Right lobe of liver (tissue), 6 donors: Measurements from ENCODE around the gene KIFC3. TPM values are rescaled to one million over a fixed set of nuclear protein-coding genes. Genes with fewer than 3 reads are reported as not detected.

Source experiments
- ATAC-seq, 4 donors: fragments of 200-7000 bp; cut with Tn5 transposase; one replicate each; pipeline ENCODE4 v1.9.1; 2020; ENCODE audit warnings: mild to moderate bottlenecking in 4 of 4, moderate library complexity in 4 of 4
- DNase-seq, 3 donors: peaks; one replicate each; pipeline ENCODE4 v3.0.0-alpha.2; 2020
- H3K27ac ChIP-seq, 3 donors: fragments of 200-600 bp; one replicate each; pipeline ENCODE4 v1.8.0; 2022
- H3K27me3 ChIP-seq, 2 donors: fragments of 200-600 bp; one replicate each; pipeline ENCODE4 v1.8.0; 2022
- H3K36me3 ChIP-seq, 4 donors: fragments of 200-600 bp; sonication (generic) in 1 of 4; one replicate each; pipeline versions ENCODE4 v1.5.1 to v1.8.0; 2017 to 2022; ENCODE audit warnings: control low read depth in 1 of 4
- H3K4me1 ChIP-seq, 4 donors: fragments of 200-600 bp; sonication (generic) in 1 of 4; one replicate each; pipeline versions ENCODE4 v1.5.1 to v1.8.0; 2017 to 2022; ENCODE audit warnings: control low read depth in 1 of 4
- H3K4me3 ChIP-seq, 3 donors: fragments of 200-600 bp; one replicate each; pipeline ENCODE4 v1.8.0; 2022
- H3K9me3 ChIP-seq, 4 donors: fragments of 200-600 bp; sonication (generic) in 1 of 4; one replicate each; pipeline versions ENCODE4 v1.5.1 to v1.8.0; 2017 to 2022; ENCODE audit warnings: control low read depth in 1 of 4
- POLR2A ChIP-seq: fragments of 450-650 bp; IDR thresholded peaks from one replicate; pipeline ENCODE4 v1.6.1; 2017; ENCODE audit warnings: antibody characterized with exemption, mild to moderate bottlenecking
- WGBS: methylation state at CpG from one replicate; pipeline ENCODE4 v1.1.6; 2018; ENCODE audit warnings: low coverage, low lambda C conversion rate; ENCODE audit not compliant: insufficient coverage; ENCODE audit errors: missing lambda C conversion rate; 5-methylcytosine and 5-hydroxymethylcytosine counted together
- intact Hi-C, 2 donors: fragments of 100-400 bp; cut with DNase I; formaldehyde crosslinking; loops; one replicate each; pipeline versions ENCODE4 v1.11.2 to v1.14.1; 2022
- total RNA-seq, 6 experiments: library from RNA; depleted of rRNA in 2 of 6; stranded (reverse); fragments of >200 nt in 2 of 6; fragmentation: NEBNext Ultra II Directional in 3 of 6; extraction: Animal tissue kit (Norgen Biotek cat#: 25700) in 3 of 6; gene quantifications; one replicate each; pipeline versions ENCODE4 v1.1.0 to v1.2.4, GENCODE V29; 2016 to 2023
- TF ChIP-seq, protein P1 (sequence below), 4 donors: fragments of 200-600 bp in 3 of 4; fragments of 450-650 bp in 1 of 4; IDR thresholded peaks; one replicate each; pipeline versions ENCODE4 v1.5.1 to v1.8.0; 2016 to 2022; ENCODE audit warnings: antibody characterized with exemption in 4 of 4, mild to moderate bottlenecking in 2 of 4
- donor health status: DM: no; HTN: yes; CAD: no.
- donor health status: DM: no; HTN: no; CAD: no.
- donor health status: DM: no; HTN: no; CAD: no.
- donor health status: DM: no; HTN: yes; CAD: no.
- donor health status: DM: no; HTN: yes; CAD: no.

Gene KIFC3
- total RNA-seq, 6 experiments from 2014 or later, result 20.3 to 88.9 (median 46.4) TPM

DNA sequence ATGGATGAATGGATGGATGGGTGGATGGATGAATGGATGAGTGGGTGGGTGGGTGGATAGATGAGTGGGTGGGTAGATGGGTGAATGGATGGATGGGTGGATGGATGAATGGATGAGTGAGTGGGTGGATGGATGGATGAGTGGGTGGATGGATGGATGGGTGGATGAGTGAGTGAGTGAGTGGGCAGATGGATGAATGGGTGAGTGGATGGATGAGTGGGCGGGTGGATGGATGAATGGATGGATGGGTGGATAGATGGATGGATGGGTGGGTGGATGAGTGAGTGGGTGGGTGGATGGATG, 73.2 kb downstream of the KIFC3 start:
- Histone ChIP-seq H3K4me3 (no peak overlapping the region), H3K4me1 (peaks cover 0 to 2% (median 0%) of the 10 kb centered on the region in 4 donors), H3K36me3 (no peaks in the 10 kb centered on the region), H3K27ac (no peak overlapping the region), H3K27me3 (no peaks in the 10 kb centered on the region), H3K9me3 (no peaks in the 10 kb centered on the region)
- intact Hi-C loops, result loop anchor here in 1 of 2 donors (5.0 kb wide), 1 partner anchor 77 kb away; no protein-coding TSS in a partner anchor
- ATAC-seq (no peak), DNase-seq (no peak)
- 65% methylated on average over 1 of the region's 1 CpG for WGBS
- TF ChIP-seq, protein P1, sequence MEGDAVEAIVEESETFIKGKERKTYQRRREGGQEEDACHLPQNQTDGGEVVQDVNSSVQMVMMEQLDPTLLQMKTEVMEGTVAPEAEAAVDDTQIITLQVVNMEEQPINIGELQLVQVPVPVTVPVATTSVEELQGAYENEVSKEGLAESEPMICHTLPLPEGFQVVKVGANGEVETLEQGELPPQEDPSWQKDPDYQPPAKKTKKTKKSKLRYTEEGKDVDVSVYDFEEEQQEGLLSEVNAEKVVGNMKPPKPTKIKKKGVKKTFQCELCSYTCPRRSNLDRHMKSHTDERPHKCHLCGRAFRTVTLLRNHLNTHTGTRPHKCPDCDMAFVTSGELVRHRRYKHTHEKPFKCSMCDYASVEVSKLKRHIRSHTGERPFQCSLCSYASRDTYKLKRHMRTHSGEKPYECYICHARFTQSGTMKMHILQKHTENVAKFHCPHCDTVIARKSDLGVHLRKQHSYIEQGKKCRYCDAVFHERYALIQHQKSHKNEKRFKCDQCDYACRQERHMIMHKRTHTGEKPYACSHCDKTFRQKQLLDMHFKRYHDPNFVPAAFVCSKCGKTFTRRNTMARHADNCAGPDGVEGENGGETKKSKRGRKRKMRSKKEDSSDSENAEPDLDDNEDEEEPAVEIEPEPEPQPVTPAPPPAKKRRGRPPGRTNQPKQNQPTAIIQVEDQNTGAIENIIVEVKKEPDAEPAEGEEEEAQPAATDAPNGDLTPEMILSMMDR (IDR thresholded peaks at IDR 0.05), result no peak
- TF ChIP-seq POLR2A, result no peak

GRCh38 chr16:57728336-57729181, 73.7 kb downstream of the KIFC3 start:
- WGBS, result 84% methylated on average over 5 of the region's 14 CpGs
- intact Hi-C loops, result loop anchor here in 1 of 2 donors (5.0 kb wide), 1 partner anchor 76 kb away; no protein-coding TSS in a partner anchor
- Histone ChIP-seq H3K27me3 (no peaks in the 10 kb centered on the region), H3K4me3 (no peak overlapping the region), H3K4me1 (no peaks in the 10 kb centered on the region), H3K9me3 (no peaks in the 10 kb centered on the region), H3K36me3 (no peaks in the 10 kb centered on the region), H3K27ac (no peak overlapping the region)
- DNase-seq (no peak), ATAC-seq (no peak)
- TF ChIP-seq, protein P1 (IDR thresholded peaks at IDR 0.05), result no peak
- no peak for TF ChIP-seq POLR2A

- ATAC-seq, result no peak
- WGBS, result 59% methylated on average over 2 of the region's 4 CpGs
Measured at GRCh38 chr16:57727610-57728009, 74.7 kb downstream of the KIFC3 start.

DNA sequence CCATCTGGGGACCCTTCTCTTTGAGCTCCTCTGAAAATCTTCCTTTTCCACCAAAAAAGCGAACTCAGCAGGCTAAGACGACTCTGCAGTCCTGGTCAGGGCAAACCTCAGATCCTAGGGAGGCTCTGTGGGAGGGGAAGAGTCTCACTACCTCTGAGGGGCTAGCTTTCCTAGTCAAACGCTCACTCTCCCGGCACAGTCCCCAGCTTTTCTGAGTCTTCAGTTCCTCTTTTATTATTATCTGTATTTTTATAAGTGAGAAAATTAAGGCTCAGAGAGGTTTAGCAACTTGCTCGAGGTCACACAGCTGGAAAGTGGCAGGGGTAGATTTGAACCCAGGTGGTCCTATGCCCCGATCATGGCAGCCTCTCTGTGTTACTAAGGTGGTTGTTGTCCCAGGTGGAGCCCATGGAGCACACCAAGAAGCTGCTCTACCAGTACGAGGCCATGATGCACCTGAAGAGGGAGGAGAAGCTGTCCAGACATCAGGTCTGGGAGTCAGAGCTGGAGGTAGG, 75.8 kb downstream of the KIFC3 start:
- H3K9me3 ChIP-seq, result no peaks in the 10 kb centered on the region
- H3K4me1 ChIP-seq, result no peaks in the 10 kb centered on the region
- H3K27me3 ChIP-seq, result no peaks in the 10 kb centered on the region
- DNase-seq (no peak), ATAC-seq (no peak)
- intact Hi-C loops, result loop anchor here in 1 of 2 donors (5.0 kb wide), 1 partner anchor 74 kb away; no protein-coding TSS in a partner anchor
- H3K4me3 ChIP-seq, result no peak overlapping the region
- WGBS, result 57% methylated on average over 4 of the region's 7 CpGs
- H3K36me3 ChIP-seq, result no peaks in the 10 kb centered on the region
- TF ChIP-seq, protein P1 (IDR thresholded peaks at IDR 0.05), result no peak
- no peak for TF ChIP-seq POLR2A
- H3K27ac ChIP-seq, result no peak overlapping the region

More at GRCh38 chr16:57727610-57728009, 74.7 kb downstream of the KIFC3 start:
- intact Hi-C loops, result loop anchor here in 1 of 2 donors (5.0 kb wide), 1 partner anchor 75 kb away; no protein-coding TSS in a partner anchor
- no peaks in the 10 kb centered on the region for H3K27me3 ChIP-seq
- H3K4me1 ChIP-seq, result no peaks in the 10 kb centered on the region
- H3K36me3 ChIP-seq, result no peaks in the 10 kb centered on the region
- H3K27ac ChIP-seq, result no peak overlapping the region
- TF ChIP-seq, protein P1 (IDR thresholded peaks at IDR 0.05), result no peak
- TF ChIP-seq POLR2A, result no peak
- DNase-seq, result no peak
- no peak overlapping the region for H3K4me3 ChIP-seq
- no peaks in the 10 kb centered on the region for H3K9me3 ChIP-seq
